Measurements from ENCODE around the gene TAC3. TPM values are rescaled to one million over a fixed set of nuclear protein-coding genes. Genes with fewer than 3 reads are reported as not detected.

Gene TAC3
- total and polyA plus RNA-seq, 2 of the 8 experiments (the other 6 are each of a cell fraction or from before 2014, with no cell fraction given), result 9.7 to 45.3 TPM

DNA sequence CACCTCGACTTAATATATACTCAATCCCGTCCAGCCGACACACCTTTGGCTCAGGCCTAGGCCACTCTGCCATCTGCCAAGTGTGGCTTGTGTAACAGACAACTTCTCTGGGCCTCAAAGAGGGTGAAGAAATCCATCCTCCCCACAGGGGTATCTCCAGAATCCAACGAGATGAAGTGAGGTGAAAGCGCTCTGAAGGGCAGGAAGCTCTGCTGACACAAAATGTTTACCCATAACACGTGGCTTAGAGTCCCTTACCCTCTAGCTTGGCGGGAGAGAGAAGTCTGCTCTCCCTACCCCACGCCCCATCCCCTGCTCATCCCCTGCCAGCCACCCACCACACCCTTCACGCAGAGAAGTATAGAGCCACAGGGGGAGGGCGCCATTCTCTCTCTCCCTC is 23.0 kb downstream of the TAC3 start (continued):
- TF ChIP-seq, protein P1, sequence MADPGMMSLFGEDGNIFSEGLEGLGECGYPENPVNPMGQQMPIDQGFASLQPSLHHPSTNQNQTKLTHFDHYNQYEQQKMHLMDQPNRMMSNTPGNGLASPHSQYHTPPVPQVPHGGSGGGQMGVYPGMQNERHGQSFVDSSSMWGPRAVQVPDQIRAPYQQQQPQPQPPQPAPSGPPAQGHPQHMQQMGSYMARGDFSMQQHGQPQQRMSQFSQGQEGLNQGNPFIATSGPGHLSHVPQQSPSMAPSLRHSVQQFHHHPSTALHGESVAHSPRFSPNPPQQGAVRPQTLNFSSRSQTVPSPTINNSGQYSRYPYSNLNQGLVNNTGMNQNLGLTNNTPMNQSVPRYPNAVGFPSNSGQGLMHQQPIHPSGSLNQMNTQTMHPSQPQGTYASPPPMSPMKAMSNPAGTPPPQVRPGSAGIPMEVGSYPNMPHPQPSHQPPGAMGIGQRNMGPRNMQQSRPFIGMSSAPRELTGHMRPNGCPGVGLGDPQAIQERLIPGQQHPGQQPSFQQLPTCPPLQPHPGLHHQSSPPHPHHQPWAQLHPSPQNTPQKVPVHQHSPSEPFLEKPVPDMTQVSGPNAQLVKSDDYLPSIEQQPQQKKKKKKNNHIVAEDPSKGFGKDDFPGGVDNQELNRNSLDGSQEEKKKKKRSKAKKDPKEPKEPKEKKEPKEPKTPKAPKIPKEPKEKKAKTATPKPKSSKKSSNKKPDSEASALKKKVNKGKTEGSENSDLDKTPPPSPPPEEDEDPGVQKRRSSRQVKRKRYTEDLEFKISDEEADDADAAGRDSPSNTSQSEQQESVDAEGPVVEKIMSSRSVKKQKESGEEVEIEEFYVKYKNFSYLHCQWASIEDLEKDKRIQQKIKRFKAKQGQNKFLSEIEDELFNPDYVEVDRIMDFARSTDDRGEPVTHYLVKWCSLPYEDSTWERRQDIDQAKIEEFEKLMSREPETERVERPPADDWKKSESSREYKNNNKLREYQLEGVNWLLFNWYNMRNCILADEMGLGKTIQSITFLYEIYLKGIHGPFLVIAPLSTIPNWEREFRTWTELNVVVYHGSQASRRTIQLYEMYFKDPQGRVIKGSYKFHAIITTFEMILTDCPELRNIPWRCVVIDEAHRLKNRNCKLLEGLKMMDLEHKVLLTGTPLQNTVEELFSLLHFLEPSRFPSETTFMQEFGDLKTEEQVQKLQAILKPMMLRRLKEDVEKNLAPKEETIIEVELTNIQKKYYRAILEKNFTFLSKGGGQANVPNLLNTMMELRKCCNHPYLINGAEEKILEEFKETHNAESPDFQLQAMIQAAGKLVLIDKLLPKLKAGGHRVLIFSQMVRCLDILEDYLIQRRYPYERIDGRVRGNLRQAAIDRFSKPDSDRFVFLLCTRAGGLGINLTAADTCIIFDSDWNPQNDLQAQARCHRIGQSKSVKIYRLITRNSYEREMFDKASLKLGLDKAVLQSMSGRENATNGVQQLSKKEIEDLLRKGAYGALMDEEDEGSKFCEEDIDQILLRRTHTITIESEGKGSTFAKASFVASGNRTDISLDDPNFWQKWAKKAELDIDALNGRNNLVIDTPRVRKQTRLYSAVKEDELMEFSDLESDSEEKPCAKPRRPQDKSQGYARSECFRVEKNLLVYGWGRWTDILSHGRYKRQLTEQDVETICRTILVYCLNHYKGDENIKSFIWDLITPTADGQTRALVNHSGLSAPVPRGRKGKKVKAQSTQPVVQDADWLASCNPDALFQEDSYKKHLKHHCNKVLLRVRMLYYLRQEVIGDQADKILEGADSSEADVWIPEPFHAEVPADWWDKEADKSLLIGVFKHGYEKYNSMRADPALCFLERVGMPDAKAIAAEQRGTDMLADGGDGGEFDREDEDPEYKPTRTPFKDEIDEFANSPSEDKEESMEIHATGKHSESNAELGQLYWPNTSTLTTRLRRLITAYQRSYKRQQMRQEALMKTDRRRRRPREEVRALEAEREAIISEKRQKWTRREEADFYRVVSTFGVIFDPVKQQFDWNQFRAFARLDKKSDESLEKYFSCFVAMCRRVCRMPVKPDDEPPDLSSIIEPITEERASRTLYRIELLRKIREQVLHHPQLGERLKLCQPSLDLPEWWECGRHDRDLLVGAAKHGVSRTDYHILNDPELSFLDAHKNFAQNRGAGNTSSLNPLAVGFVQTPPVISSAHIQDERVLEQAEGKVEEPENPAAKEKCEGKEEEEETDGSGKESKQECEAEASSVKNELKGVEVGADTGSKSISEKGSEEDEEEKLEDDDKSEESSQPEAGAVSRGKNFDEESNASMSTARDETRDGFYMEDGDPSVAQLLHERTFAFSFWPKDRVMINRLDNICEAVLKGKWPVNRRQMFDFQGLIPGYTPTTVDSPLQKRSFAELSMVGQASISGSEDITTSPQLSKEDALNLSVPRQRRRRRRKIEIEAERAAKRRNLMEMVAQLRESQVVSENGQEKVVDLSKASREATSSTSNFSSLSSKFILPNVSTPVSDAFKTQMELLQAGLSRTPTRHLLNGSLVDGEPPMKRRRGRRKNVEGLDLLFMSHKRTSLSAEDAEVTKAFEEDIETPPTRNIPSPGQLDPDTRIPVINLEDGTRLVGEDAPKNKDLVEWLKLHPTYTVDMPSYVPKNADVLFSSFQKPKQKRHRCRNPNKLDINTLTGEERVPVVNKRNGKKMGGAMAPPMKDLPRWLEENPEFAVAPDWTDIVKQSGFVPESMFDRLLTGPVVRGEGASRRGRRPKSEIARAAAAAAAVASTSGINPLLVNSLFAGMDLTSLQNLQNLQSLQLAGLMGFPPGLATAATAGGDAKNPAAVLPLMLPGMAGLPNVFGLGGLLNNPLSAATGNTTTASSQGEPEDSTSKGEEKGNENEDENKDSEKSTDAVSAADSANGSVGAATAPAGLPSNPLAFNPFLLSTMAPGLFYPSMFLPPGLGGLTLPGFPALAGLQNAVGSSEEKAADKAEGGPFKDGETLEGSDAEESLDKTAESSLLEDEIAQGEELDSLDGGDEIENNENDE (IDR thresholded peaks at IDR 0.05; ENCODE audit: insufficient replicate concordance, low read length), result no peak

Data from H1 (cell line).